ENCODE measurements around the gene WDR7. TPM values are rescaled to one million over a fixed set of nuclear protein-coding genes. Genes with fewer than 3 reads are reported as not detected.

The WDR7 gene
- total and polyA plus RNA-seq, 2 experiments from 2014 or later = 5.9 to 19.0 TPM

GRCh38 chr18:56973487-56973886 lies 322.3 kb downstream of the WDR7 start:
- no peak overlapping the region for H3K4me3 ChIP-seq
- H3K9me3 ChIP-seq (ENCODE audit: low read depth) = no peaks in the 10 kb centered on the region
- no peaks in the 10 kb centered on the region for H3K36me3 ChIP-seq (replicated peaks; ENCODE audit: insufficient read depth, low read depth)
- H3K4me1 ChIP-seq (ENCODE audit: insufficient read depth) = no peaks in the 10 kb centered on the region
- no peak overlapping the region for H3K27ac ChIP-seq
- no peaks in the 10 kb centered on the region for H4K20me1 ChIP-seq (ENCODE audit: insufficient read depth, poor library complexity, severe bottlenecking)
- no peak for DNase-seq (ENCODE audit: low spot score)
- TF ChIP-seq EZH2 (IDR thresholded peaks at IDR 0.05; ENCODE audit: borderline replicate concordance) = no peak
- TF ChIP-seq CTCF (IDR thresholded peaks at IDR 0.05; ENCODE audit: poor library complexity) = no peak
- no peak for TF ChIP-seq EZH2phosphoT487 (IDR thresholded peaks at IDR 0.05; ENCODE audit: low read depth, severe bottlenecking, unreplicated experiment)
- H3K9me2 ChIP-seq (replicated peaks; ENCODE audit: insufficient read depth) = no peaks in the 10 kb centered on the region
- 96% methylated on average over 2 of the region's 2 CpGs for whole genome bisulfite sequencing (ENCODE audit: low lambda C conversion rate, missing lambda C conversion rate)
- H3K27me3 ChIP-seq = no peaks in the 10 kb centered on the region
- no peaks in the 10 kb centered on the region for H3K79me2 ChIP-seq
- H2AFZ ChIP-seq = no peak overlapping the region
- no peak overlapping the region for H3K4me2 ChIP-seq

- no peak for TF ChIP-seq CTCF (IDR thresholded peaks at IDR 0.05; ENCODE audit: poor library complexity)
- TF ChIP-seq EZH2phosphoT487 (IDR thresholded peaks at IDR 0.05; ENCODE audit: low read depth, severe bottlenecking, unreplicated experiment) = no peak
- TF ChIP-seq EZH2 (IDR thresholded peaks at IDR 0.05; ENCODE audit: borderline replicate concordance) = no peak
- 100% methylated on average over 1 of the region's 1 CpG for WGBS (ENCODE audit: low lambda C conversion rate, missing lambda C conversion rate)
- no peak overlapping the region for H3K4me3 ChIP-seq
Measured at GRCh38 chr18:56974141-56974540, 323.0 kb downstream of the WDR7 start.

GRCh38 chr18:56975276-56975675 lies 324.1 kb downstream of the WDR7 start:
- Histone ChIP-seq H3K4me2 (no peak overlapping the region), H3K27me3 (no peaks in the 10 kb centered on the region), H3K9me2 (replicated peaks; ENCODE audit: insufficient read depth) (no peaks in the 10 kb centered on the region), H3K4me3 (no peak overlapping the region), H3K79me2 (no peaks in the 10 kb centered on the region), H2AFZ (no peak overlapping the region), H3K36me3 (replicated peaks; ENCODE audit: insufficient read depth, low read depth) (no peaks in the 10 kb centered on the region), H4K20me1 (ENCODE audit: insufficient read depth, poor library complexity, severe bottlenecking) (no peaks in the 10 kb centered on the region), H3K27ac (no peak overlapping the region), H3K9me3 (ENCODE audit: low read depth) (no peaks in the 10 kb centered on the region), H3K4me1 (ENCODE audit: insufficient read depth) (no peaks in the 10 kb centered on the region)
- 86% methylated on average over 1 of the region's 1 CpG for WGBS (ENCODE audit: low lambda C conversion rate, missing lambda C conversion rate)
- no peak for DNase-seq (ENCODE audit: low spot score)
- TF ChIP-seq EZH2phosphoT487 (IDR thresholded peaks at IDR 0.05; ENCODE audit: low read depth, severe bottlenecking, unreplicated experiment) = no peak
- no peak for TF ChIP-seq CTCF (IDR thresholded peaks at IDR 0.05; ENCODE audit: poor library complexity)
- TF ChIP-seq EZH2 (IDR thresholded peaks at IDR 0.05; ENCODE audit: borderline replicate concordance) = no peak

More at GRCh38 chr18:56974141-56974540, 323.0 kb downstream of the WDR7 start:
- Histone ChIP-seq H3K4me1 (ENCODE audit: insufficient read depth) (no peaks in the 10 kb centered on the region), H3K27me3 (no peaks in the 10 kb centered on the region), H3K36me3 (replicated peaks; ENCODE audit: insufficient read depth, low read depth) (no peaks in the 10 kb centered on the region), H3K9me3 (ENCODE audit: low read depth) (no peaks in the 10 kb centered on the region), H3K4me2 (no peak overlapping the region), H3K9me2 (replicated peaks; ENCODE audit: insufficient read depth) (no peaks in the 10 kb centered on the region), H3K27ac (no peak overlapping the region), H3K79me2 (no peaks in the 10 kb centered on the region), H4K20me1 (ENCODE audit: insufficient read depth, poor library complexity, severe bottlenecking) (no peaks in the 10 kb centered on the region), H2AFZ (no peak overlapping the region)
- DNase-seq (ENCODE audit: low spot score) = no peak

GRCh38 chr18:56977309-56977708 lies 326.1 kb downstream of the WDR7 start:
- Histone ChIP-seq H3K36me3 (replicated peaks; ENCODE audit: insufficient read depth, low read depth) (no peaks in the 10 kb centered on the region), H3K4me3 (no peak overlapping the region), H3K4me1 (ENCODE audit: insufficient read depth) (no peaks in the 10 kb centered on the region), H3K9me2 (replicated peaks; ENCODE audit: insufficient read depth) (no peaks in the 10 kb centered on the region), H2AFZ (no peak overlapping the region), H3K9me3 (ENCODE audit: low read depth) (no peaks in the 10 kb centered on the region), H3K27me3 (no peaks in the 10 kb centered on the region), H3K27ac (no peak overlapping the region), H3K4me2 (no peak overlapping the region), H3K79me2 (no peaks in the 10 kb centered on the region), H4K20me1 (ENCODE audit: insufficient read depth, poor library complexity, severe bottlenecking) (no peaks in the 10 kb centered on the region)
- no peak for DNase-seq (ENCODE audit: low spot score)
- TF ChIP-seq CTCF (IDR thresholded peaks at IDR 0.05; ENCODE audit: poor library complexity) (no peak), EZH2phosphoT487 (IDR thresholded peaks at IDR 0.05; ENCODE audit: low read depth, severe bottlenecking, unreplicated experiment) (no peak), EZH2 (IDR thresholded peaks at IDR 0.05; ENCODE audit: borderline replicate concordance) (no peak)
- 83% methylated on average over 3 of the region's 3 CpGs for WGBS (ENCODE audit: low lambda C conversion rate, missing lambda C conversion rate)
